ENCODE results near the gene HSPA1A. TPM values are rescaled to one million over a fixed set of nuclear protein-coding genes. Genes with fewer than 3 reads are reported as not detected.
A peak's percentile ranks its signal among the peaks of the same experiment; 100 is the strongest.
"Not testable (repeated sequence)": the region's sequence is repeated elsewhere in the genome, so short reads cannot be mapped to it uniquely, and the experiment has no call there.

Gene HSPA1A
- total and polyA plus RNA-seq, 4 donors: 117 to 541 (median 198) TPM

- H3K4me3 ChIP-seq (ENCODE audit: low read depth, low read length): peak overlapping the region; percentile 77
- H3K36me3 ChIP-seq (ENCODE audit: control insufficient read depth, insufficient read depth, low read length): no peaks in the 10 kb centered on the region
- peaks cover 29% of the 10 kb centered on the region for H3K4me1 ChIP-seq (ENCODE audit: control insufficient read depth, insufficient read depth, low read length)
- no peak overlapping the region for H3K27ac ChIP-seq (ENCODE audit: low read depth, low read length)
- no peak for DNase-seq (ENCODE audit: low read depth in 4 of 6, low spot score in 6 of 6)
- H3K9me3 ChIP-seq (ENCODE audit: control insufficient read depth, insufficient read depth, low read length): no peaks in the 10 kb centered on the region
- no peaks in the 10 kb centered on the region for H3K27me3 ChIP-seq (ENCODE audit: control insufficient read depth, insufficient read depth, low read length)
- 93% methylated on average over 6 of the region's 15 CpGs for WGBS (ENCODE audit: insufficient coverage)
Observed at GRCh38 chr6:31831350-31832215, 16.2 kb downstream of the HSPA1A start.

- Histone ChIP-seq H3K4me1 (ENCODE audit: control insufficient read depth, insufficient read depth, low read length) (peaks cover 44% of the 10 kb centered on the region), H3K27ac (ENCODE audit: low read depth, low read length) (peak overlapping the region; percentile 99), H3K27me3 (ENCODE audit: control insufficient read depth, insufficient read depth, low read length) (no peaks in the 10 kb centered on the region), H3K9me3 (ENCODE audit: control insufficient read depth, insufficient read depth, low read length) (no peaks in the 10 kb centered on the region), H3K4me3 (ENCODE audit: low read depth, low read length) (peak overlapping the region; percentile 98), H3K36me3 (ENCODE audit: control insufficient read depth, insufficient read depth, low read length) (peaks cover 26% of the 10 kb centered on the region)
- under 1% methylated on average over 56 of the region's 59 CpGs for WGBS (ENCODE audit: insufficient coverage)
- DNase-seq (ENCODE audit: low read depth in 4 of 6, low spot score in 6 of 6): peak in 5 of 6 donors; percentile 79 to 95 (median 89)
Observed at GRCh38 chr6:31834367-31835250, 19.3 kb downstream of the HSPA1A start.

- Histone ChIP-seq H3K27me3 (ENCODE audit: control insufficient read depth, insufficient read depth, low read length) (no peaks in the 10 kb centered on the region), H3K9me3 (ENCODE audit: control insufficient read depth, insufficient read depth, low read length) (no peaks in the 10 kb centered on the region), H3K4me1 (ENCODE audit: control insufficient read depth, insufficient read depth, low read length) (peaks cover 44% of the 10 kb centered on the region), H3K36me3 (ENCODE audit: control insufficient read depth, insufficient read depth, low read length) (peaks cover 39% of the 10 kb centered on the region), H3K4me3 (ENCODE audit: low read depth, low read length) (peak overlapping the region; percentile 98), H3K27ac (ENCODE audit: low read depth, low read length) (peak overlapping the region; percentile 41)
- DNase-seq (ENCODE audit: low read depth in 4 of 6, low spot score in 6 of 6): no peak
- WGBS (ENCODE audit: insufficient coverage): 60% methylated on average over 7 of the region's 14 CpGs
Observed at GRCh38 chr6:31836047-31836473, 20.7 kb downstream of the HSPA1A start.

GRCh38 chr6:31836474-31837368 lies 21.4 kb downstream of the HSPA1A start:
- H3K4me1 ChIP-seq (ENCODE audit: control insufficient read depth, insufficient read depth, low read length): peaks cover 40% of the 10 kb centered on the region
- peak overlapping the region; percentile 98 for H3K4me3 ChIP-seq (ENCODE audit: low read depth, low read length)
- WGBS (ENCODE audit: insufficient coverage): 75% methylated on average over 8 of the region's 12 CpGs
- DNase-seq (ENCODE audit: low read depth in 4 of 6, low spot score in 6 of 6): no peak
- H3K9me3 ChIP-seq (ENCODE audit: control insufficient read depth, insufficient read depth, low read length): no peaks in the 10 kb centered on the region
- peaks cover 42% of the 10 kb centered on the region for H3K36me3 ChIP-seq (ENCODE audit: control insufficient read depth, insufficient read depth, low read length)
- H3K27ac ChIP-seq (ENCODE audit: low read depth, low read length): peak overlapping the region; percentile 41
- no peaks in the 10 kb centered on the region for H3K27me3 ChIP-seq (ENCODE audit: control insufficient read depth, insufficient read depth, low read length)

- Histone ChIP-seq H3K36me3 (ENCODE audit: control insufficient read depth, insufficient read depth, low read length) (peaks cover 42% of the 10 kb centered on the region), H3K27me3 (ENCODE audit: control insufficient read depth, insufficient read depth, low read length) (no peaks in the 10 kb centered on the region), H3K9me3 (ENCODE audit: control insufficient read depth, insufficient read depth, low read length) (no peaks in the 10 kb centered on the region), H3K27ac (ENCODE audit: low read depth, low read length) (peak overlapping the region; percentile 33), H3K4me3 (ENCODE audit: low read depth, low read length) (peak overlapping the region; percentile 21), H3K4me1 (ENCODE audit: control insufficient read depth, insufficient read depth, low read length) (peaks cover 40% of the 10 kb centered on the region)
- no peak for DNase-seq (ENCODE audit: low read depth in 4 of 6, low spot score in 6 of 6)
- WGBS (ENCODE audit: insufficient coverage): 80% methylated on average over 1 of the region's 1 CpG
Observed at GRCh38 chr6:31837369-31838113, 22.2 kb downstream of the HSPA1A start.

- H3K27ac ChIP-seq (ENCODE audit: low read depth, low read length); H3K4me3 ChIP-seq (ENCODE audit: low read depth, low read length): not testable (repeated sequence)
Observed at GRCh38 chr6:31838114-31838553, 22.8 kb downstream of the HSPA1A start.

GRCh38 chr6:31838968-31839367 lies 23.6 kb downstream of the HSPA1A start:
- peaks cover 34% of the 10 kb centered on the region for H3K4me1 ChIP-seq (ENCODE audit: control insufficient read depth, insufficient read depth, low read length)
- H3K4me3 ChIP-seq (ENCODE audit: low read depth, low read length): no peak overlapping the region
- 100% methylated on average over 1 of the region's 3 CpGs for WGBS (ENCODE audit: insufficient coverage)
- no peaks in the 10 kb centered on the region for H3K9me3 ChIP-seq (ENCODE audit: control insufficient read depth, insufficient read depth, low read length)
- H3K27ac ChIP-seq (ENCODE audit: low read depth, low read length): no peak overlapping the region
- peaks cover 42% of the 10 kb centered on the region for H3K36me3 ChIP-seq (ENCODE audit: control insufficient read depth, insufficient read depth, low read length)
- no peaks in the 10 kb centered on the region for H3K27me3 ChIP-seq (ENCODE audit: control insufficient read depth, insufficient read depth, low read length)
- no peak for DNase-seq (ENCODE audit: low read depth in 4 of 6, low spot score in 6 of 6)

More at GRCh38 chr6:31838114-31838553, 22.8 kb downstream of the HSPA1A start:
- Histone ChIP-seq H3K4me1 (ENCODE audit: control insufficient read depth, insufficient read depth, low read length) (peaks cover 40% of the 10 kb centered on the region), H3K36me3 (ENCODE audit: control insufficient read depth, insufficient read depth, low read length) (peaks cover 42% of the 10 kb centered on the region)
- H3K27me3 ChIP-seq (ENCODE audit: control insufficient read depth, insufficient read depth, low read length); H3K9me3 ChIP-seq (ENCODE audit: control insufficient read depth, insufficient read depth, low read length); DNase-seq (ENCODE audit: low read depth in 4 of 6, low spot score in 6 of 6): not testable (repeated sequence)
- WGBS (ENCODE audit: insufficient coverage): 92% methylated on average over 3 of the region's 9 CpGs

- not testable (repeated sequence) for H3K27me3 ChIP-seq (ENCODE audit: control insufficient read depth, insufficient read depth, low read length); H3K9me3 ChIP-seq (ENCODE audit: control insufficient read depth, insufficient read depth, low read length); DNase-seq (ENCODE audit: low read depth in 4 of 6, low spot score in 6 of 6); H3K27ac ChIP-seq (ENCODE audit: low read depth, low read length); H3K4me3 ChIP-seq (ENCODE audit: low read depth, low read length)
- Histone ChIP-seq H3K4me1 (ENCODE audit: control insufficient read depth, insufficient read depth, low read length) (peaks cover 30% of the 10 kb centered on the region), H3K36me3 (ENCODE audit: control insufficient read depth, insufficient read depth, low read length) (peaks cover 42% of the 10 kb centered on the region)
- 86% methylated on average over 4 of the region's 8 CpGs for WGBS (ENCODE audit: insufficient coverage)
Observed at GRCh38 chr6:31839779-31840126, 24.4 kb downstream of the HSPA1A start.

All from spinal cord (tissue), 10 donors.